DMS153 treated with DMSO at 0.1 percent for 48 hours (cell line): ENCODE data around the gene HNRNPUL2.
A peak's percentile ranks its signal among the peaks of the same experiment; 100 is the strongest.
"Not testable (repeated sequence)": the region's sequence is repeated elsewhere in the genome, so short reads cannot be mapped to it uniquely, and the experiment has no call there.

ENCODE experiments used
- DNase-seq: peaks from one replicate; lab custom pipeline; 2025; ENCODE audit not compliant: unreplicated experiment; lab: John Stamatoyannopoulos, UW

The HNRNPUL2 gene

GRCh38 chr11:62705880-62706849 lies 21.1 kb downstream of the HNRNPUL2 start:
- DNase-seq: peak; percentile 88

- DNase-seq: no peak
Measured at GRCh38 chr11:62705413-62705812, 21.8 kb downstream of the HNRNPUL2 start.

- not testable (repeated sequence) for DNase-seq
Measured at GRCh38 chr11:62703921-62704320, 23.3 kb downstream of the HNRNPUL2 start.

GRCh38 chr11:62702246-62702645 lies 25.0 kb downstream of the HNRNPUL2 start:
- no peak for DNase-seq

- DNase-seq: peak; percentile 44
Measured at GRCh38 chr11:62694455-62695167, 32.6 kb downstream of the HNRNPUL2 start.

- DNase-seq: not testable (repeated sequence)
Measured at GRCh38 chr11:62693624-62694023, 33.6 kb downstream of the HNRNPUL2 start.

- DNase-seq: no peak
Measured at GRCh38 chr11:62689421-62690183, 37.7 kb downstream of the HNRNPUL2 start, which contains the start of gene LRRN4CL. Gene LRRN4CL (minus strand): TSS chr11:62689530. CDS start chr11:62688508, 1,022 bp downstream.

- DNase-seq: no peak
Measured at GRCh38 chr11:62688491-62688890, 38.8 kb downstream of the HNRNPUL2 start.

- no peak for DNase-seq
Measured at GRCh38 chr11:62687508-62688396, 39.5 kb downstream of the HNRNPUL2 start.

- no peak for DNase-seq
Measured at GRCh38 chr11:62682518-62682917, 44.7 kb downstream of the HNRNPUL2 start.

- peak; percentile 68 for DNase-seq
Measured at GRCh38 chr11:62680825-62681240, 46.4 kb downstream of the HNRNPUL2 start.

- peak; percentile 68 for DNase-seq
Measured at GRCh38 chr11:62678770-62679696, 48.2 kb downstream of the HNRNPUL2 start, which contains the start of gene UBXN1. Gene UBXN1 (minus strand): TSS chr11:62679073. CDS start chr11:62678923, 150 bp downstream.

- no peak for DNase-seq
Measured at GRCh38 chr11:62678433-62678769, 48.9 kb downstream of the HNRNPUL2 start.

GRCh38 chr11:62677714-62678113 lies 49.5 kb downstream of the HNRNPUL2 start:
- no peak for DNase-seq

- no peak for DNase-seq
Measured at GRCh38 chr11:62677156-62677555, 50.1 kb downstream of the HNRNPUL2 start.

GRCh38 chr11:62676698-62677097 lies 50.6 kb downstream of the HNRNPUL2 start:
- DNase-seq: no peak

GRCh38 chr11:62675415-62675814 lies 51.8 kb downstream of the HNRNPUL2 start:
- not testable (repeated sequence) for DNase-seq

- DNase-seq: no peak
Measured at GRCh38 chr11:62673196-62673525, 54.1 kb downstream of the HNRNPUL2 start.
